Transverse colon (tissue), 4 donors: Measurements from ENCODE around the gene HHIPL1. TPM values are rescaled to one million over a fixed set of nuclear protein-coding genes. Genes with fewer than 3 reads are reported as not detected.

ENCODE experiments used
- DNase-seq: peaks from one replicate; pipeline ENCODE4 v3.0.0-alpha.2; 2019
- H3K27ac ChIP-seq, 4 donors: fragments of 200-600 bp; sonication (generic); 2 replicates each; pipeline ENCODE4 v1.5.1; 2016 to 2018; ENCODE audit warnings: inconsistent platforms in 4 of 4
- H3K27me3 ChIP-seq: fragments of 200-600 bp; sonication (generic); 2 replicates; pipeline ENCODE4 v1.5.1; 2017; ENCODE audit warnings: inconsistent platforms
- H3K36me3 ChIP-seq, 4 donors: fragments of 200-600 bp; sonication (generic); 2 replicates each; pipeline ENCODE4 v1.5.1; 2017 to 2019; ENCODE audit warnings: inconsistent platforms in 4 of 4
- H3K4me1 ChIP-seq, 4 donors: fragments of 200-600 bp; sonication (generic); 2 replicates each; pipeline ENCODE4 v1.5.1; 2017 to 2020; ENCODE audit warnings: inconsistent platforms in 4 of 4
- H3K4me3 ChIP-seq, 4 donors: fragments of 200-600 bp; sonication (generic); 1 replicate in 1 of 4; 2 replicates in 3 of 4; pipeline versions ENCODE4 v1.5.1 to v1.6.1; 2017 to 2019; ENCODE audit warnings: inconsistent platforms in 4 of 4
- H3K9me3 ChIP-seq, 2 donors: fragments of 200-600 bp; sonication (generic); 2 replicates each; pipeline ENCODE4 v1.5.1; 2017 to 2019; ENCODE audit warnings: inconsistent platforms in 2 of 2
- EP300 ChIP-seq: sonication (generic); formaldehyde crosslinking; IDR thresholded peaks from one replicate; pipeline ENCODE4 v1.6.1; 2017; ENCODE audit warnings: antibody characterized with exemption, low read depth
- POLR2A ChIP-seq: fragments of 450-650 bp; IDR thresholded peaks from one replicate; pipeline ENCODE4 v1.6.1; 2016; ENCODE audit warnings: antibody characterized with exemption, mild to moderate bottlenecking, moderate library complexity
- POLR2AphosphoS5 ChIP-seq, 3 donors: sonication (generic); formaldehyde crosslinking; IDR thresholded peaks; one replicate each; pipeline ENCODE4 v1.6.1; 2016; ENCODE audit warnings: antibody characterized with exemption in 3 of 3
- WGBS, 2 donors: methylation state at CpG; one replicate each; pipeline ENCODE4 v1.1.5; 2018; ENCODE audit warnings: low coverage in 1 of 2; 5-methylcytosine and 5-hydroxymethylcytosine counted together
- in situ Hi-C, 4 donors: fragments of 200-750 bp; cut with MboI; loops; one replicate each; pipeline versions ENCODE4 v1.15.0 to v1.15.1; 2017; ENCODE audit warnings: low sequenced_read_pairs in 3 of 4, low pct_ligation_motif_present in 1 of 4, low pct_unique_long_range_greater_than_20kb in 1 of 4
- intact Hi-C: fragments of 100-400 bp; cut with DNase I; formaldehyde crosslinking; loops from one replicate; pipeline ENCODE4 v1.15.1; 2023; ENCODE audit warnings: low total_unique reads
- total RNA-seq, 4 donors: library from RNA; depleted of rRNA; stranded (reverse); fragments of >200 nt; gene quantifications; one replicate each; pipeline ENCODE4 v1.1.0, GENCODE V29; 2016
- TF ChIP-seq, protein P1 (sequence below), 5 experiments: fragments of 200-600 bp in 3 of 5; fragments of 450-650 bp in 2 of 5; sonication (generic) in 3 of 5; IDR thresholded peaks; 1 replicate in 2 of 5; 2 replicates in 3 of 5; pipeline ENCODE4 v1.5.1; 2016 to 2017; ENCODE audit warnings: antibody characterized with exemption in 5 of 5, inconsistent platforms in 3 of 5, mild to moderate bottlenecking in 2 of 5, moderate library complexity in 1 of 5

Gene HHIPL1
- total RNA-seq, 4 donors from 2014 or later = 0.40 to 31.0 (median 0.87) TPM

DNA sequence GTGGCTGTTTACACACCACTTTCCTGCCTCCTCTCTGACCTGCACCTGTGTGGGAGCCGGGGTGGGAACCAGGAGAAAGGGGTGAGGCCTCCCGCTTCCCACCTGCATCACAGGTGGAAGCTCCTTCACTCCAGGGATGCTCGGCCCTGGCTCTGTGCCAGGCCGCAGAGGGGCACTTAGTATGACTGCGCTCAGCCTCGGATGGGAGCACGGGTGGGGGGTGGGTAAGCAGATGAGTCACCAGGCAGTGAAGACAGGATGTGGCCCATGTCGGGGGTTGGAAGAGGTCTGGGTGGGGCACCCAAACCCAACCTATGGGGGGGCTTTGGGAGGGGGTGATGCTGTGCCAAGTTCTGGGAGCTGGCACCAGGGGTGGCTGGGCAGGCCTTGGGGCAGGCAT lies 31.7 kb downstream of the HHIPL1 start:
- H3K4me3 ChIP-seq = no peak overlapping the region
- no peaks in the 10 kb centered on the region for H3K9me3 ChIP-seq
- no peak for DNase-seq
- H3K4me1 ChIP-seq = peaks cover 0 to 11% (median 4%) of the 10 kb centered on the region in 4 donors
- no peak for TF ChIP-seq POLR2AphosphoS5 (IDR thresholded peaks at IDR 0.05)
- in situ Hi-C loops (no loop called here), intact Hi-C loops (no loop called here)
- no peaks in the 10 kb centered on the region for H3K36me3 ChIP-seq
- peaks cover 1% of the 10 kb centered on the region for H3K27me3 ChIP-seq
- WGBS, 2 donors = 50 to 53% methylated on average over 1 to 8 of the region's 8 CpGs
- H3K27ac ChIP-seq = no peak overlapping the region

DNA sequence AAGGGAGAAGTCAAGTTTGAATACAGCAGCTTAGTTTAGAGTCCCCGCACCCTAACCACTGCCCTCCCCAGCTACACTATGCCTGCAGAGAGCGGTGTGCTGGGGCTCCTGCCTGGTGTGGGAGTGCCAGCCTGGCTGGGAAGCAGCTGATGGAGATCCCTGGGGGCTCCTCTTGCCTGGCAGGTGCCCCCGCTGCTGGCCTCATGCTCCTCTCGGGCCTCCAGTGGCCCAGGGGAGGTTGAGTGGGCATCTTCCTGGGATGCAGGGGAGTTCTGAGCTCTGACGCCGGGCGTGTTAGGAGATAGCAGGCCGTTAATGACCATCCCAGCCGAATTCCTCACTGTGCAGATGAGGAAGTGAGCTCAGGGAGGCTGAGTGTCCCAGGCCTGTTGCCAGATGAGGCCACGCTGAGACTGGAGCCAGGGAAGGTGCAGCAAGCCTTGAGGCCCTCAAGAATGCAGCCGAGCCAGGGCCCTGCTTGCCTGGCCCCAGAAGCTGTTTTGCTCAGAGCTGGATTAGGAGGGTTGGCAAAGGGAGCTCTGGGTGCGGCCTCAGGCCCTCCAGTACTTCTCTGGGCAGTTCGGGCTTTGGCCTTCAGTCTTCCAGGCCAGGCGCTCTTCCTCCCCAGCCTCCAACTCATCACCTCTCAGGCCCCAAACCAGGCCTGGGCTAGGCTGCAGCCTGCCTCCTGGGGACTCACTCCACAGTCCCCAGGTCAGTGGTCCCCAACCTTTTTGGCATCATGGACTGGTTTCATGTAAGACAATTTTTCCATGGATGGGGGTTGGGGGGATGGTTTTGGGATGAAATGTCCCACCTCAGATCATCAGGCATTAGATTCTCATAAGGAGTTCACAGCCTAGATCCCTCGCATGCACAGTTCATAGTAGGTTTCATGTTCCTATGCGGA lies 32.6 kb downstream of the HHIPL1 start:
- H3K9me3 ChIP-seq = no peaks in the 10 kb centered on the region

DNA sequence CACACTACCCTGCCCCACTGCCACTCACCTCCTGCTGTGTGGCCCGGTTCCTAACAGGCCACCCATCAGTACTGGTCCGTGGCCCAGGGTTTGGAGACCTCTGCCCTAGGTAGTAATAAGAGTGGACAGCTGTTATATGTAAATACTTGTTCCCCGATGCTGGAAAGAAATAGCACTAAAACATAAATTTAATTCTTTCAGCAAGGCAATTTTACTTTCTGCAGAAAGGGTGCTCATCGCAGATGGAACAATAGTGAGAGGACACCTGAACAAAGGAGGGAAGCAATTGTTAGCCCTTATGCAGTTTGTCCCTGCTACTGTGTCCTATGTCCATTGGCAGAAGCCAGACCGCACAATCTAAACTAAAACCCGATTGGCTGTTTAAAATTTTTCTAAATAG lies 33.3 kb downstream of the HHIPL1 start:
- WGBS, 2 donors = 91 to 93% methylated on average over 4 to 6 of the region's 6 CpGs
- no peaks in the 10 kb centered on the region for H3K36me3 ChIP-seq
- H3K9me3 ChIP-seq = no peaks in the 10 kb centered on the region
- DNase-seq = no peak
- no peak overlapping the region for H3K4me3 ChIP-seq
- H3K4me1 ChIP-seq = peaks cover 5 to 7% (median 7%) of the 10 kb centered on the region in 4 donors
- in situ Hi-C loops = no loop called here
- H3K27me3 ChIP-seq = peaks cover 4% of the 10 kb centered on the region
- TF ChIP-seq POLR2A = no peak
- TF ChIP-seq EP300 = no peak
- no peak for TF ChIP-seq POLR2AphosphoS5 (IDR thresholded peaks at IDR 0.05)
- TF ChIP-seq, protein P1, sequence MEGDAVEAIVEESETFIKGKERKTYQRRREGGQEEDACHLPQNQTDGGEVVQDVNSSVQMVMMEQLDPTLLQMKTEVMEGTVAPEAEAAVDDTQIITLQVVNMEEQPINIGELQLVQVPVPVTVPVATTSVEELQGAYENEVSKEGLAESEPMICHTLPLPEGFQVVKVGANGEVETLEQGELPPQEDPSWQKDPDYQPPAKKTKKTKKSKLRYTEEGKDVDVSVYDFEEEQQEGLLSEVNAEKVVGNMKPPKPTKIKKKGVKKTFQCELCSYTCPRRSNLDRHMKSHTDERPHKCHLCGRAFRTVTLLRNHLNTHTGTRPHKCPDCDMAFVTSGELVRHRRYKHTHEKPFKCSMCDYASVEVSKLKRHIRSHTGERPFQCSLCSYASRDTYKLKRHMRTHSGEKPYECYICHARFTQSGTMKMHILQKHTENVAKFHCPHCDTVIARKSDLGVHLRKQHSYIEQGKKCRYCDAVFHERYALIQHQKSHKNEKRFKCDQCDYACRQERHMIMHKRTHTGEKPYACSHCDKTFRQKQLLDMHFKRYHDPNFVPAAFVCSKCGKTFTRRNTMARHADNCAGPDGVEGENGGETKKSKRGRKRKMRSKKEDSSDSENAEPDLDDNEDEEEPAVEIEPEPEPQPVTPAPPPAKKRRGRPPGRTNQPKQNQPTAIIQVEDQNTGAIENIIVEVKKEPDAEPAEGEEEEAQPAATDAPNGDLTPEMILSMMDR (IDR thresholded peaks at IDR 0.05) = no peak
- intact Hi-C loops = no loop called here
- H3K27ac ChIP-seq = no peak overlapping the region

More for the DNA sequence above, 32.6 kb downstream of the HHIPL1 start:
- no peak overlapping the region for H3K27ac ChIP-seq
- no peak for TF ChIP-seq EP300
- no peak for TF ChIP-seq POLR2A
- TF ChIP-seq, protein P1 (IDR thresholded peaks at IDR 0.05) = no peak
- TF ChIP-seq POLR2AphosphoS5 (IDR thresholded peaks at IDR 0.05) = no peak
- H3K27me3 ChIP-seq = peaks cover 4% of the 10 kb centered on the region
- 80% methylated on average over 13 of the region's 16 CpGs; no CpG with 5 or more reads in 1 of the 2 donors for WGBS, 2 donors
- peaks cover 0 to 2% (median 0%) of the 10 kb centered on the region in 4 donors for H3K4me1 ChIP-seq
- in situ Hi-C loops (no loop called here), intact Hi-C loops (no loop called here)
- peak; percentile 1 for DNase-seq
- no peak overlapping the region for H3K4me3 ChIP-seq
- no peaks in the 10 kb centered on the region for H3K36me3 ChIP-seq

DNA sequence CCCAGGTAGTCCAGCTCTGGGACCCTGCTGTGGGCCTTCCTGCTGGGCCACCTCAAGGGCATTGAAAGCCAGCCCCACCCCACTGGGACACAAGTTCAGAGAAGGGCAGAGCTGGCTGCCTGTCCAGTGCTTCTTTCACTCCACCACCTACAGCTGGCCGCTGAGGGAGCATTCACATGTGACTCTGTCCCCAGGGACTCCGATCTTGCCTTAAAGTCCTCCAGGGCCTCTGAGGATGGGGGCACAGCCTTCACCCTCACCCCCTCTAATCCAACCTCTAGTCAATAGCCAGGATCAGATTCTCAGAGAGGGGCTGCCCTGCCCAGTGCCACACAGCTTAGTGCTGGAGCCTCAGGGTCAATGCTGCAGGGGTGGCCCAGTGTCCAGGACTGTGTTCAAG lies 34.2 kb downstream of the HHIPL1 start:
- WGBS, 2 donors = 87% methylated on average over 2 of the region's 2 CpGs; no CpG with 5 or more reads in 1 of the 2 donors
- TF ChIP-seq, protein P1 (IDR thresholded peaks at IDR 0.05) = no peak
- TF ChIP-seq POLR2A (no peak), EP300 (no peak), POLR2AphosphoS5 (IDR thresholded peaks at IDR 0.05) (no peak)
- H3K9me3 ChIP-seq = no peaks in the 10 kb centered on the region
- no peaks in the 10 kb centered on the region for H3K36me3 ChIP-seq
- no peak overlapping the region for H3K27ac ChIP-seq
- in situ Hi-C loops (no loop called here), intact Hi-C loops (no loop called here)
- peaks cover 7 to 11% (median 9%) of the 10 kb centered on the region in 4 donors for H3K4me1 ChIP-seq
- H3K4me3 ChIP-seq = no peak overlapping the region
- DNase-seq = no peak
- peaks cover 4% of the 10 kb centered on the region for H3K27me3 ChIP-seq
